ENCODE results near the gene MOB4.
"Not testable (repeated sequence)": the region's sequence is repeated elsewhere in the genome, so short reads cannot be mapped to it uniquely, and the experiment has no call there.

The MOB4 gene

DNA sequence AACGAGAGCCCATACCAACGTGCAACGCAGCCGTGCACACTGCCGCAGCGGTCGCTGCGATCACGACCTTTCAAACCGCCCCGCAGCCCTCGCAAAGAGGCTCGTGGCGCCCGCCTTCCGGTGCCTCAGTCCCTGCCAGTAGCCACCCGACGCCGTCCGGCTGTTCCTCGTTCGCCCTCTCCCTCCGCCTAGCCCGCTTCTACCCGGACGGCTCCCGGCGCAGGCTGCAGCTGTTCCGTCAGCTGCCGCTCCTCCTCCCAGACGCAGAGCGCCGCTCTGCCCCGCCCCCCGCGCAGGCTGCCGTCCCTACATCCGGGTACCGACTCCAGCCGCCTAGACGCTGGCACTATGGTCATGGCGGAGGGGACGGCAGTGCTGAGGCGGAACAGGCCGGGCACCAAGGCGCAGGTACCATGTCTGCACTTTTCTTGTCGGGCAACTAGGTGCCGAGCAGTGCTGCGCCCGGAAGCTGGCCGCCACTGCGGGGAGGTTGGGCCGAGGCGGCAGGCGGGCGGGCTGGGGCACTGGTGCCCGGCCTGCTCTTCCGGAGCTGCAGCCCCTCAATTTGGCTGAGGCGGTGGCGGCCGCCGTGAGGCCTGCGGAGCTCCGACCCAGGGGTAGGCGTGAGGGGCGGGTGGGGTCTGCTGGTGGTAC lies at the start of gene MOB4:
TSS of gene MOB4 (plus strand) at position 328 of the 654 bp plus-strand sequence. CDS start at position 349, 21 bp downstream.
- TF ChIP-seq CTCF (IDR thresholded peaks at IDR 0.05; ENCODE audit: low read depth, low read length, missing control alignments) = no peak
- peak; percentile 82 for DNase-seq (ENCODE audit: low read depth)
- H3K4me3 ChIP-seq (ENCODE audit: low read depth, low read length) = peak within 1 kb of the TSS; percentile 79
- in situ Hi-C loops (cut with HindIII; ENCODE audit: low sequenced_read_pairs) = no loop called here

GRCh38 chr2:197472166-197472565 lies 43.7 kb upstream of the MOB4 start:
- H3K4me3 ChIP-seq (ENCODE audit: low read depth, low read length) = no peak overlapping the region
- TF ChIP-seq CTCF (IDR thresholded peaks at IDR 0.05; ENCODE audit: low read depth, low read length, missing control alignments) = no peak
- in situ Hi-C loops (cut with HindIII; ENCODE audit: low sequenced_read_pairs) = no loop called here
- no peak for DNase-seq (ENCODE audit: low read depth)

DNA sequence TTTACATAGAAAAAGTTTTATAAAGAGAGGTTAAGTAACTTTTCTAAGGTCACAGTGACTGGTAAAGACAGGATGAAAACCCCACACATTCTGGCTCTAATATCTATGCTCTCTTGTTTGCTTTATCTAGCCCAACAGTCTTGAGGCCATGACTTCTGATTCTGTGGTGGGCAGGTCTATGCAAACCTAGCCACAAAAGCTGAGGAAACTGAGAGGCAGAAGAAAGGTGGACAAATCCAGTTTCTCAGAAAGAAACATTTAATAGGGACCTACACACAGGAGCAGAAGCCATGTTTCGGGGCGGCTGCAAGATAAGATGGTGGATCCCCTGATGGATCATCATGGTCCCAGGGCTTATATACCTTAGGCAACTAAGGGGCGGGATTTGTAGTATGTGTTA lies 38.1 kb upstream of the MOB4 start:
- no peak for DNase-seq (ENCODE audit: low read depth)
- no peak overlapping the region for H3K4me3 ChIP-seq (ENCODE audit: low read depth, low read length)
- in situ Hi-C loops (cut with HindIII; ENCODE audit: low sequenced_read_pairs) = loop anchor here (5.0 kb wide), 1 partner anchor 70 kb away; no protein-coding TSS in a partner anchor
- TF ChIP-seq CTCF (IDR thresholded peaks at IDR 0.05; ENCODE audit: low read depth, low read length, missing control alignments) = no peak

GRCh38 chr2:197480165-197481036 lies 35.5 kb upstream of the MOB4 start:
- H3K4me3 ChIP-seq (ENCODE audit: low read depth, low read length) = no peak overlapping the region
- no peak for DNase-seq (ENCODE audit: low read depth)
- in situ Hi-C loops (cut with HindIII; ENCODE audit: low sequenced_read_pairs) = no loop called here
- TF ChIP-seq CTCF (IDR thresholded peaks at IDR 0.05; ENCODE audit: low read depth, low read length, missing control alignments) = no peak

DNA sequence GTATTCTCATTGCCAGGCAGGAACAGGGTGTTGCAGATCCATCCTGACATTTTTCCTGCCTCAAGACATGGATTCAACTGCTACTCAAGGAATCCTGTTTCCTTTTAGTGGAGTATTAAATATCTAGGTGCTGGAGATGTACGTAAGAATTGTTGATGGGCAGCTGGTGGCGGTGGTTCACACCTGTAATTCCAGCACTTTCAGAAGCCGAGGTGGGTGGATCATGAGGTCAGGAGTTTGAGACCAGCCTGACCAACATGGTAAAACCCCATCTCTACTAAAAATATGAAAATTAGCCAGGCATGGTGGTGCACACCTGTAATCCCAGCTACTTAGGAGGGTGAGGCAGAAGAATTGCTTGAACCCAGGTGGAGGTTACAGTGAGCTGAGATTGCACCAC lies 31.6 kb upstream of the MOB4 start:
- DNase-seq (ENCODE audit: low read depth); in situ Hi-C loops (cut with HindIII; ENCODE audit: low sequenced_read_pairs): not testable (repeated sequence)

DNA sequence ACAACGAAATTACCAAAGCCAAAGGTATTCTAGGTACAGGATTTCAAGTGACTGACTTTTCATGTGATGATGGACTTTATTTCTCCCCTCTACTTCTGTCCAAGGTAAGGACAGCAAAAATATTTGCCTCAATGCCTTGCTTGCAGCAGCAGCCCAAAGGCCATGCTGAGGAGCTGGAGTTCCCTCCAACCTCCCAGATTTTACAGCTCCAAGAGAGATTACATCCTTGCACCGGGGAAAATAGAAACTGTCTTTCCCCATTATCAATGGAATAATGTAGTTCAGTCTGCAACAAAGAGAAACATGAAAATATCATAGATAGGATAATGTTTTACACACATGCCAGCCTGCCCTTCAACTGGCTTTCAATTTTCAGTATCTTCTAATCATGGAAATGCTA lies 29.7 kb upstream of the MOB4 start:
- TF ChIP-seq CTCF (IDR thresholded peaks at IDR 0.05; ENCODE audit: low read depth, low read length, missing control alignments) = no peak
- no peak overlapping the region for H3K4me3 ChIP-seq (ENCODE audit: low read depth, low read length)
- in situ Hi-C loops (cut with HindIII; ENCODE audit: low sequenced_read_pairs) = no loop called here
- no peak for DNase-seq (ENCODE audit: low read depth)

More for the DNA sequence above, 31.6 kb upstream of the MOB4 start:
- H3K4me3 ChIP-seq (ENCODE audit: low read depth, low read length) = not testable (repeated sequence)

- DNase-seq (ENCODE audit: low read depth) = no peak
- in situ Hi-C loops (cut with HindIII; ENCODE audit: low sequenced_read_pairs) = no loop called here
- no peak for TF ChIP-seq CTCF (IDR thresholded peaks at IDR 0.05; ENCODE audit: low read depth, low read length, missing control alignments)
- H3K4me3 ChIP-seq (ENCODE audit: low read depth, low read length) = no peak overlapping the region
Observed at GRCh38 chr2:197487385-197487784, 28.5 kb upstream of the MOB4 start.

Data from astrocyte of the cerebellum (primary cell).